ENCODE measurements around the gene RSU1.

Gene RSU1

GRCh38 chr10:16741540-16741939, 75.7 kb downstream of the RSU1 start:
- DNase-seq (ENCODE audit: low spot score) = no peak

GRCh38 chr10:16737420-16737819, 79.8 kb downstream of the RSU1 start:
- DNase-seq (ENCODE audit: low spot score) = no peak

GRCh38 chr10:16735671-16736070, 81.6 kb downstream of the RSU1 start:
- DNase-seq (ENCODE audit: low spot score) = no peak

DNA sequence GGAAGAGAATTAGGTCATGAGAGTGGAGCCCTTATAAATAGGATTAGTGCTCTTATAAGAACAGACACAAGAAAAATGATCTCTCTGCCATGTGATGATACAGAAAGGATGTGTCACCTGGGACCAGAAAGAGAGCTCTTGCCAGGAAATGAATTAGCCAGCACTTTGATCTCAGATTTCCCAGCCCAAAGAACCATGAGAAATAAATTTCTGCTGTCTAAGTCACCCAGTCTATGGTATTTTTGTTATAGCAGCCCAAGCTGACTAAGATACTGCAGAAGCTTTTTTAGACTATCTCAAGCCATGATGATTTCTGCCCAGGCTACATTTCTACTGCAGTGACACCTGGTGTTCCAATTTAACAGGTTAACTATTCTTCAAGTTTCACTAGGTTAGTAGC, 84.8 kb downstream of the RSU1 start:
- no peak for DNase-seq (ENCODE audit: low spot score)

- DNase-seq (ENCODE audit: low spot score) = no peak
Measured at GRCh38 chr10:16728266-16728665, 89.0 kb downstream of the RSU1 start.

DNA sequence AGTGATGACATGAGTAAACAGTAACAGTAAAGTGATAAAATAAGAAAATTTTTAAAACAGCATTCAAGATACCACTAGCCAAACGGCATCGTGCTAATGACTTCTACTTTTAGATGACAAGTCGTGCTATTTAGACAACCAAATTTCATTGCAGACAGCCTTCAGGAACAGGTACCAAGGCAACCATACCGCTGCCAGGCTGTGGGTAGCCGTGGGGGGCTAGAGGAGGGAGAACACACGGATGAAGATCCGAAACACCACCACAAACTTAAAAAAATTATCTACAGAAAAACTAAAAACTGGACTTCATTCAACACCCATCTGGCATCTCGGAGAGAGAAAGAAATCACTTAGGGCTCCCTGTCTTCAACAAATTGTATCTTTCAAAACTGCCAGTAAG, 89.6 kb downstream of the RSU1 start:
- no peak for DNase-seq (ENCODE audit: low spot score)

DNA sequence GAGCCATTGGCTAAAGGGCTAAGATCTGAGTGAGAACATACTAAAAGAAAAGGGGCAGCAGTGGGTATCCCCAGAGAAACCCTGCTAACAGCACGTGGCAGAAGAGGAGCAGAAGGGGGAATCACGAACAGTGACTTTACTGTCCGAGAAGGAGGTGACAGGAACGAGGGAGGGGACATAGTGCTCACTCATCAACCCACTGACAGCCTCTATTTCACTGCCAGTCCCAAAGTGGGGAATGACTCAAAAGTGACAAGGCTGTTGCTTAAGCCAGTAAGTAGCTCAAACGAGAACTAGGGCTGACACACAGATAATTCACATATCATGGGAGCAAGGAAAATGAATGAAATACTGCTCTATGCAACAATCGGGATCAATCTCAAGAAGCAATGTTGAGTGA, 92.7 kb downstream of the RSU1 start:
- no peak for DNase-seq (ENCODE audit: low spot score)

GRCh38 chr10:16720812-16721211, 96.4 kb downstream of the RSU1 start:
- DNase-seq (ENCODE audit: low spot score) = no peak

- DNase-seq (ENCODE audit: low spot score) = no peak
Measured at GRCh38 chr10:16717622-16718395, 99.4 kb downstream of the RSU1 start.

DNA sequence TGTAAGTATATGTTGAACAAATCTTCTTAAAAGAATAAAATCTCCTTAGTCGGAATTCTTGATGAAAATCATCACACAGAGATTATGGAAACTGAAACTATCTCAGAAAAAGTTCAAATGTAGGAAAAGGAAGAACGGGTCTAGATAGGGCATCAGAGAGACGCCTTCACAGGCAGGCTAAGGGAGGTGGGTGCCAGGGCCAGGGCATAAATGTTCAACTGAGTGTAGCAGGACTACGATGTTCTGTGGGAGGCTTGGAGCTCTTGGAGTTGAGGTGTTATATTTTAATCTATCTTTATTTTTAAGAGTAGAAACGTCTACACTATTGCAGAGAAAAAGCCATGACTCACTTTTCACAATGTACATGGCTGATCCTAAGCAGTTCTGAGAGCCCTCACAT, 101.2 kb downstream of the RSU1 start:
- DNase-seq (ENCODE audit: low spot score) = no peak

- no peak for DNase-seq (ENCODE audit: low spot score)
Measured at GRCh38 chr10:16713290-16713689, 103.9 kb downstream of the RSU1 start.

DNA sequence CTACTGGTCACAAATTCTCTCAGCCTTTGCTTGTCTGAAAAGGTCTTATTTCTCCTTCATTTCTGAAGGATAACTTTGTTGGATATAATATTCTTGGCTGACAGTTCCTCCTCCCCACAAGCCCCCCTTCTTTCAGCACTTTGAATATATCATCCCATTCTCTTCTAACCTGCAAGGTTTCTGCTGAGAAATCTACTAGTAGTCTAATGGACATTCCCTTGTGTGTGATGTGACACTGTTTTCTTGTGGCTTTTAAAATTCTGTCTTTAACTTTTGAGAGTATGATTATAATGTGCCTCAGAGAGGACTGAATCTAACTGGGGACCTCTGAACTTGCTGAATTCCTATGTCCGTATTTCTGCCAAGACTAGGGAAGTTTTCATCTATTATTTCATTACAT, 104.3 kb downstream of the RSU1 start:
- DNase-seq (ENCODE audit: low spot score) = no peak

DNA sequence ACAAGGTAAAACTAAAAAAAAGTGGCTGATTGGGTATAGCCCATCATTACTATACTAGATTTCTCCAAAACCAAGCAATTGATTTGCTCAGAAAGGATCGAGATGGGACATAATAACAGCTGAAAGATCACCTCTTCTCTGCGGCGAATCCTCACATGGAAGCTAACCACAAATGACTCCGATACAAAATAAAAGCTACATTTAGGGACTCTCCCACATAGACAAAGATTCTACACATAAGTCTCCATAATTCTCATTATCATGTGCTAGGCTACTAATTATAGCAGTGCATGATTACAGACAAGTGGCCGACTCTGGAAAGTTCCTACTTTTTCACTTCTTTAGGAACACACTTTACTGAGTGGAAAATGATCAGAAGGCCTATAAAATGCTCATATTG, 116.9 kb downstream of the RSU1 start:
- DNase-seq (ENCODE audit: low spot score) = no peak

GRCh38 chr10:16699435-16700057, 117.7 kb downstream of the RSU1 start:
- no peak for DNase-seq (ENCODE audit: low spot score)

- no peak for DNase-seq (ENCODE audit: low spot score)
Measured at GRCh38 chr10:16698461-16698860, 118.8 kb downstream of the RSU1 start.

- no peak for DNase-seq (ENCODE audit: low spot score)
Measured at GRCh38 chr10:16690417-16690816, 126.8 kb downstream of the RSU1 start.

- DNase-seq (ENCODE audit: low spot score) = no peak
Measured at GRCh38 chr10:16689696-16690095, 127.5 kb downstream of the RSU1 start.

GRCh38 chr10:16689227-16689626, 128.0 kb downstream of the RSU1 start:
- DNase-seq (ENCODE audit: low spot score) = no peak

GRCh38 chr10:16686054-16686902, 130.9 kb downstream of the RSU1 start:
- no peak for DNase-seq (ENCODE audit: low spot score)

- DNase-seq (ENCODE audit: low spot score) = no peak
Measured at GRCh38 chr10:16685551-16685950, 131.7 kb downstream of the RSU1 start.

DNA sequence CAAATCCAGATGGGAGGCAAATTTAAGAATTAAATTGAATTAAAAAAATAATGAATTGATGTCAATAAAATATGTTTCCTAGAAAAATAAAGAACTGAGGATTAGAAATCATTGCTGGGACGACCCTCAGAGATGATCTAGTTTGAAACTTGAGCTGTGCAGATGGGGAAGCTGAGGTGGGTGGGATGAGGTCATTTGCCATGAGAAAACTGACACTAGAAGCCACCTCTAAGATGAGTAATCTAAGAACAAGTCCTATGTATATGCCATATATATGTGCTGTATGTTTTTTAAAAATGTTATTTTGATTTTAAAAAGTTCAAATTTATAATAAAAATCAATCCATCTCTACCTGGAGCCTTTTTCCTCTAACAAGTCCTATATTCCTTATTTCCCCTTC, 135.7 kb downstream of the RSU1 start:
- DNase-seq (ENCODE audit: low spot score) = no peak

DNA sequence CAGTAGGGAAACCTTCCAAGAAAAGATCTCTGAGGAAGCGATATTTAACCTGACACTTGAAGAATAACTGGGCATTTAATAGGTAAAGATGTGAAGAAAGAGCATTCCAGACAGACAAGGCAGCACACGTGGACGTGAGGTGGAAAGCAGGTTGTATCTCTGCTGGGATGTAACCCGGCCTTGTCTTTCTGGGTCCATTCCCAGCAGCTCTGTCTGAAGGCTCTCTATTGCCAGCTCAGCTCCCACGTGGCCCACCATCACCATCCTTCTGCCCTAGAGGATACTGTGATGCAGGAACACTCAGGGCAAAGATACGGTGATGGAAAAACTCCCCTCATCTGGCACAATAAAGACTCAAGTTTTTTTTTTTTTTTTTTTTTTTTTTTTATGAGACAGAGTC, 137.7 kb downstream of the RSU1 start:
- no peak for DNase-seq (ENCODE audit: low spot score)

DNA sequence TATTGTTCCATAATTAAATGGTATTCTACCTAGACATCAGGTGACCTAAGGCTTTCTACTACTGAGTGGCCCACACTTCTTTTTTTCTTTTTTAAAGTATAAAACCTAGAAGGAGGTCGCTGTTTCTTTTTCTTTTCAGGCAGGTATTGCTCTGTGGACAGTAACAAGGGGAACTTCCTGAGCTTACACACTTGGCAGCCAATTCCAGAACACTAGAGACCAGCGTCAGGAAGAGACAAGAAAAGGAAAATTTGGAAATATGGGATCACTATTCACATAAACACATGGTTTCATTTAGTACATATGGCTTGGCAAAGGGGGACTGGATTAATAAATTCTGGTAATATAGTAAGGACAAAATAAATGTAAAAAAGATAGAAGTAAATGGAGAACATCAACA, 141.9 kb downstream of the RSU1 start:
- DNase-seq (ENCODE audit: low spot score) = no peak

Data from LoVo (cell line).